ENCODE measurements around the gene LRRC9.
"Not testable (repeated sequence)": the region's sequence is repeated elsewhere in the genome, so short reads cannot be mapped to it uniquely, and the experiment has no call there.

Gene LRRC9

GRCh38 chr14:59952141-59952540 lies 32.2 kb downstream of the LRRC9 start:
- DNase-seq (ENCODE audit: low read depth in 1 of 2, low spot score in 1 of 2): not testable (repeated sequence)

- DNase-seq (ENCODE audit: low read depth in 1 of 2, low spot score in 1 of 2): not testable (repeated sequence)
Measured at GRCh38 chr14:59957890-59958289, 37.9 kb downstream of the LRRC9 start.

GRCh38 chr14:59959668-59960067 lies 39.7 kb downstream of the LRRC9 start:
- DNase-seq (ENCODE audit: low read depth in 1 of 2, low spot score in 1 of 2): no peak

- no peak for DNase-seq (ENCODE audit: low read depth in 1 of 2, low spot score in 1 of 2)
Measured at GRCh38 chr14:59961518-59962062, 41.6 kb downstream of the LRRC9 start.

DNA sequence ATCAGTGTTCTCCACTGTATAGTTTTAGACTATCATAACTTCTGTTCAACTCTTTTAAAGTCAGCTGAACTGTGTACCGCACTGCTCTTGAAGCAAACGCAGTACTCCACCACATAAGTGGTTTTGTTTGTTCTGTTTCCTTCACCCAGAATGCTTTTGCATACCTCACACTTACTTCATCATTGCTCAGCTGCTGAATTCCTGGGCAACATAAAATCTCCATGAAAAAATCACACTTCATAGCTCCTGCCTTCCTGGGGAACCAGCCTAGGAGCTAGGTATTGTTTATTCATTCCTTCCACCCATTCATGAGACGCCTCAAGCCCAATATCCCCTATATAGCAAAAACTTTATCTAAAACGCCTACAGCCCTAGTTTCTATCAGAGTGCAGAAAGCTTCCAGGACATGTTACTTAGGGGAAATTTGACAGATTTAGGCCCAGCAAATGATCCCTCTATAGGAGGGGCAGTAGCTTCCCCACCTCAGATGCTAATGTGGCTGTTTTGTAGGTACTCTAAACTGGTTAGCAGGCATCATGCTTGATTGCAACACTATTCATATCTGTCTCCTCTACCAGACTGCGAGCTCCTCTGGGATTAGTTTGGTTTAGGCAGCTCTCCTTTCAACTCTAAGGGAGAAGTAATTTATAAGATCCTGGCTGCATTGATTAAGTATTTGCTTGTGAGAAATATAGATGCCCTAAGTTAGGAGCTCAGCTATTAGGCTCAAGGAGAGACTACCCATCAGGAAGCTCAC lies 44.5 kb downstream of the LRRC9 start:
- DNase-seq (ENCODE audit: low read depth in 1 of 2, low spot score in 1 of 2): no peak

DNA sequence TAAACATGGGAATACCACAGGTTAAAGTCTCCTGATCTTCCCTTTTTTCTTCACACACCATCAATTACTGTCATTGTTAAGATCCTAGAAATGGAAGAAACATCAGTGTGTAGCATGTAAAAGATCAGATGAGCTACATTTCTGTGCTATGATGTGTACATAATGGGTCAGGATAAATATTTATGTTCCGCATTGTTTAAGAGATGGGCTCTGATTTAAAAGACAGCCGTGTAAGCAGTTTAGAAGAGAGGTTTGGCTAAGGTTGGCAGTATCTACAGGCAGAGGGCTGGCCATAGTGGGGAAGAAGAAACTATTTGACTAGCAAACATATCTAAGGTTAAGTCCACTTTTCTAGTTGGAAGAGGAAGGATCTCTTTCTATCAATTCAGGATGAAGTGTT lies 49.4 kb downstream of the LRRC9 start:
- DNase-seq (ENCODE audit: low read depth in 1 of 2, low spot score in 1 of 2): no peak

DNA sequence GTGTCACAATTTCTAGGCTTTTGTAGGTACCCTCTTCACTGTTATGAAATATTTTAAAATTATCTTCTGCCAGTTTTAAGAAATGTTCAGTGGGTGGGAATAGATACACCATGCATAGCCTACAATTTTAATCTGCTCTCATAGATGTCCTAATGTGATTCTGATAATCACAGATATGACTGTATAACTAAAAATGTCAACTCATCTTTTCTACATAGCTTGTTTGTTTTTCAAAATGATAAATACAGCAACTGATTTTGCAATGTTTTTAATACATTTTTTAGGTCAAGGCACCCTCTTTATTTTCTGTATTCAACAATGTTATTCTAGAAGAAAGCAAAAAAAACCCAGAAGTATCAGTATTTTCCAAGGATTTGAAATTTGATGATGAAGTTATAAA lies 61.6 kb downstream of the LRRC9 start:
- no peak for DNase-seq (ENCODE audit: low read depth in 1 of 2, low spot score in 1 of 2)

DNA sequence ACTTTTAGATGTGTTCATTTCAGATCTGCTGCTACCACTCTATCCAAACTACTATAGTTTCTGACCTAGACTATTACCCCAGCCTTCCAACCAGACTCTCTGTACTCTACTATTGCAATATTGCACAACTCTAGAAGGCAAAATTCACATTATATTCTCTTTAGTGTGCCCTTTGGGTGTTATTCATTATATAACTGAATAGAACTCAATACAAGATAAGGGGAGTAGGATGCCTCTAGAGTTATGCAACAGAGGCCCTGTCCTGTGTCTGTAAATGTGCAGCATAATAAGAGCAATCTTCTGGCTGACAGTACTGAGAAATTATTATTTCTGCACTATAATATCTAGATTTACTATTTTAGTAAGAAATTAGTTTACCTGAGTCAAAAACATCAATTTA lies 63.1 kb downstream of the LRRC9 start:
- no peak for DNase-seq (ENCODE audit: low read depth in 1 of 2, low spot score in 1 of 2)

GRCh38 chr14:59986556-59987059 lies 66.7 kb downstream of the LRRC9 start:
- no peak for DNase-seq (ENCODE audit: low read depth in 1 of 2, low spot score in 1 of 2)

DNA sequence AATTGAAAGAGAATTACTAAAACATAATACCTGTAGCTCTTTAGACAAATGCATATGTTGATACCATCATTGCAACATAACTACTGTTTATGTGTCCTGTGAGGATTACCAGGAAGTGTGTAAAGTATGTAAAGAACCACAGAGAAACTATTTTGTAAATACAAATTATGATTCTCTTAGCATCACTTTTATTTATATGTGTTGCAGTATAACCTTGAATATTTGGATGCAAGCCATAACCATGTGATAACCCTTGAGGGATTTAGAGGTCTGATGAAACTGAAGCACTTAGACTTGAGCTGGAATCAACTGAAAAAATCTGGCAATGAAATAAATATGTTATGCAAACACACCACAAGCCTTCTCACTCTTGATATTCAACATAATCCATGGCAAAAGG lies 77.5 kb downstream of the LRRC9 start:
- no peak for DNase-seq (ENCODE audit: low read depth in 1 of 2, low spot score in 1 of 2)

DNA sequence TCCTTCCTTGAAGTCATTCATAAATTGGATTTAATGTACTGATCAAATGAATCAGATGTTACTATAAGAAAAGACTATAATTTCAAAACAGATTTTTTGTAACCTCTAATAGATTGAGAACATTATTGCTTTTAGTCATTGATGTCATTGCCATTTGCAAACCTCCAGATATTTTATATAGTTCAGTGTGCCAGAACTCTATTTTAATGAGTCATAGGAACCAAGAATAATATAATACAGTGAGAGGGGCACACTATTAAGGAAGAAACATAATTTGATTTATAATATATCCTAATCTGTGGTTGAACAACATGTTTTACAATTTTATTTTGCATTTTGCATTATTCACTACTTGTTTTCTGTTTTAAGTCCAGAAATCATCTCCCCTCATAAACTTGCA lies 78.0 kb downstream of the LRRC9 start:
- DNase-seq (ENCODE audit: low read depth in 1 of 2, low spot score in 1 of 2): no peak

DNA sequence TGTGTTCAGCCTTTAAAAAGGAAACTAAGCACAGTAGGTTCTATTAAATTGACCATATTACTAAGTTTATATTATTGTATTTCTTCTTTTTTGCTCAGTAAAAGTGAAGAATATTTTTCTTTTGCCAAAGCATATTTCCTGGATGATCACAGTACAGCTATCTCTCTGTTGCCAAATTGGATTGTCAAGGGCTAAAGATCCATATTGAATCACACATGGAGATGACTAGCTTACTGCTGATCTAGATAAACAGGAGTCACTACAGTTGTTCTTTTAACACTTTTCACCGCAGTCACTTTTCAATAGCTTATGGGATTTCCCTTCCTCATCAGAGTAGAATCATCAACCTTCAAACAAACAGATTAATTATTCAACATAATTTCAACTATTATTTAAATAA lies 78.6 kb downstream of the LRRC9 start:
- DNase-seq (ENCODE audit: low read depth in 1 of 2, low spot score in 1 of 2): no peak

DNA sequence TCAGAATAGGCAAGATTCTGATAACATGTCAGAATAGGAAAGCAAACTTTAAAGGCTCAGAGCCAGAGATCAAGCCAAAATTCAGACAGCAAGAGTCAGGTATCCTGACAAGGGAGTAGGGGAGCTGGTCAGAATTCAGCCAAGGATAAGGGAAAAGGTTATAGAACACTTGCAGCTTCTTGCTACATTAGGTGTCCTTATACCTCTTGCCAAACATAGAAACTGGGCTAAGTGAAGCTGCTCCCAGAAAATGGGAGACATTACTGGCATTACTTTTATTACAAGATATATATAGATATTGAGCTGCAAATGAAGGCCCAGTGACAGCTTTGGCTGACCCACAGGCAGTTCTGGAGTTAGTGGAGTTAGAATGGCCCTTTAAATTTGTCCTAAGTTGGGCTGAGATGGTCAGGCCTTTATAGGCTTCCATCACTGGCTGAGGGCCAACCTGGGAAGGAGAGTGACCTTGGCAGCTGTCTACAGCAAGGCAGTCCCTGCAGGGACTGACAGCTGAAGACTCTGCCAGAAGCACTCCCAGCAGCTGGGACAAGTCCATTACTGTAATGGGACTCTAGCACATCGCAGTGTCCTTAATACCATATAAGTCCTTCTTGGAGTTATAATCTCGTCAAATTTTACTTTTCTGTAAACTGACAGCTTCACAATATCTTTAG lies 83.0 kb downstream of the LRRC9 start:
- DNase-seq (ENCODE audit: low read depth in 1 of 2, low spot score in 1 of 2): no peak

GRCh38 chr14:60003991-60004390 lies 84.0 kb downstream of the LRRC9 start:
- DNase-seq (ENCODE audit: low read depth in 1 of 2, low spot score in 1 of 2): no peak

DNA sequence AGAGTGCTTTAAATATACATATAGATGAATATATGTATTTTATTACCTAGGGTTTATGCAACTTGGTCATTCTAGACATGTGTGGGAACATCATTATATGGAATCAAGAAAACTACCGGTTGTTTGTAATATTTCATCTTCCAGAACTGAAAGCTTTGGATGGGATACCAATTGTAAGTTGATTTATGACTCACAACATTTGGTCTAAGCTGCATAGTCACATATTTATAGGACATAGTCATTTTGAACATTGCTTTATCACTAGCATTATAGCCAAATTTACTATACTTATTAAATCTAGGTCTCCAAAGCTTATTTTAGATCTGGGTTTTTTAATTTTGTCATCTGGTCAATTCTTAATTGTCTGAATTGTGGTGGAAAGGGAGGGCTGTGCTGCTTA lies 88.1 kb downstream of the LRRC9 start:
- DNase-seq (ENCODE audit: low read depth in 1 of 2, low spot score in 1 of 2): no peak

- DNase-seq (ENCODE audit: low read depth in 1 of 2, low spot score in 1 of 2): not testable (repeated sequence)
Measured at GRCh38 chr14:60010263-60010662, 90.3 kb downstream of the LRRC9 start.

- no peak for DNase-seq (ENCODE audit: low read depth in 1 of 2, low spot score in 1 of 2)
Measured at GRCh38 chr14:60014402-60014801, 94.5 kb downstream of the LRRC9 start.

DNA sequence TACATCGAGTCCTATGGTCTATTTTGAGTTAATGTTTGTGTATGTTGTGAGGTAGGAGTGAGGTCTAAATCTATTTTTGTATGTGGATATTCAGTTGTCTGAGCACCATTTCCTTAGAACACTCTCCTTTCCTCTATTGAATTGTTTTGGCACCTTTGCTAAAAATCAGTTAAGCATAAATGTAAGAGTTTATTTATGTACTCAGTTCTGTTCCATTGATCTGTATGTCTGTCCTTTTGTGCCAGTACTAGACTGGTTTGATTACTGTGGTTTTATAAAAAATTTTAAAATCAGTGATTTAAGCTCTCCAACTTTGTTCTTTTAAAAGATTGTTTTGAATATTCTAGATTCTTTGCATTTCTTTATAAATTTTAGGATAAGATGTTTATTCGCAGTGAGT lies 101.7 kb downstream of the LRRC9 start:
- DNase-seq (ENCODE audit: low read depth in 1 of 2, low spot score in 1 of 2): no peak

DNA sequence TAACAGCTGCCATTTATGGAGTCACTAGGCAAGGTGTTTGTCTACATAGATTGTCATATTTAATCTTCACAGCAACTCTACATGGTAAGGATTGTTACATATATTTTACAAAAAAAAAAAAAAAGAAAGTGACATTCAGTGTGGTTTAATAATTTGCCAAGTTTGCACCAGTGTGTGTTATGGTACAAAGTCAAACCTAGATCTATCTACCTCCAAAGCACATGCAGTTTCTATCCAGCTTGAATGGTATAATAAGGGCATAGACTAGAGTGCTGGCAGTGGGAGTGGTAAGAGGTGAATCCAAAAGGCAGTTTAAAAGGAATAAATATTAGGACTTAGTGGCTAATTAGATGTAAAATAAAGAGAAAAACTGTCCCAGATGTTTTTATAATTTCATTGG lies 105.6 kb downstream of the LRRC9 start:
- DNase-seq (ENCODE audit: low read depth in 1 of 2, low spot score in 1 of 2): no peak

- no peak for DNase-seq (ENCODE audit: low read depth in 1 of 2, low spot score in 1 of 2)
Measured at GRCh38 chr14:60035177-60035576, 115.2 kb downstream of the LRRC9 start.

- DNase-seq (ENCODE audit: low read depth in 1 of 2, low spot score in 1 of 2): not testable (repeated sequence)
Measured at GRCh38 chr14:60047976-60048375, 128.0 kb downstream of the LRRC9 start.

GRCh38 chr14:60051721-60052221 lies 131.8 kb downstream of the LRRC9 start:
- DNase-seq (ENCODE audit: low read depth in 1 of 2, low spot score in 1 of 2): no peak

All from activated CD4-positive, alpha-beta T cell treated with anti-CD3 and anti-CD28 coated beads, Interleukin-2, amount 50 U/mL, for 24 hours (primary cell).